Keratinocyte (primary cell): ENCODE measurements around the gene MAP3K10.

Source experiments
- EZH2 ChIP-seq: IDR thresholded peaks from one replicate; pipeline ENCODE4 v1.6.1; 2012; ENCODE audit warnings: inconsistent platforms, mild to moderate bottlenecking, low read length, moderate library complexity
- TF ChIP-seq, protein P1 (sequence below), 3 experiments: IDR thresholded peaks in 1 of 3; conservative IDR thresholded peaks in 1 of 3; optimal IDR thresholded peaks in 1 of 3; 2 replicates in 2 of 3; 3 replicates in 1 of 3; pipeline versions ENCODE3 to v1.5.1; 2011; ENCODE audit warnings: low read length in 3 of 3, mild to moderate bottlenecking in 3 of 3, moderate library complexity in 2 of 3, control low read depth in 1 of 3, inconsistent platforms in 1 of 3; ENCODE audit not compliant: insufficient read depth in 2 of 3; ENCODE audit errors: extremely low read depth in 1 of 3

DNA sequence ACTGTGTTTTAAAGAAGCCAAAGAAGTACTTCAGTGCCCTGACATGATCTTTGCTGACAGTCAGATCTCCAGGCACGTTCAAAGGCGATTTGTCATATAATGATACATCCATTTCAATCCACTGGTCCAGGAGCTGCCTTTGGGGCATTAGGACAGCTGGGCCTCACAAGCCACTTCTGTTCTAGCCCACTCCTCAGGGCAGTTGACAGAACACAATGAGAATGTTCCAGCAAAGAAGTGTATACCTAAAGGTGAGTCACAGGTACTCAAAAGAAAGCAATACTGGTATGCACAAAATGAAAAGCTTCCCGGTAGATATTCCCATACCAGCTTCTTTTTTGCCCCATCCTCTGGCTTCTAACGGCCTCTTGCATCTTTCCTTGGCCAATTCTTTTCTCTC lies 12.5 kb upstream of the MAP3K10 start:
- no peak for TF ChIP-seq EZH2
- TF ChIP-seq, protein P1, sequence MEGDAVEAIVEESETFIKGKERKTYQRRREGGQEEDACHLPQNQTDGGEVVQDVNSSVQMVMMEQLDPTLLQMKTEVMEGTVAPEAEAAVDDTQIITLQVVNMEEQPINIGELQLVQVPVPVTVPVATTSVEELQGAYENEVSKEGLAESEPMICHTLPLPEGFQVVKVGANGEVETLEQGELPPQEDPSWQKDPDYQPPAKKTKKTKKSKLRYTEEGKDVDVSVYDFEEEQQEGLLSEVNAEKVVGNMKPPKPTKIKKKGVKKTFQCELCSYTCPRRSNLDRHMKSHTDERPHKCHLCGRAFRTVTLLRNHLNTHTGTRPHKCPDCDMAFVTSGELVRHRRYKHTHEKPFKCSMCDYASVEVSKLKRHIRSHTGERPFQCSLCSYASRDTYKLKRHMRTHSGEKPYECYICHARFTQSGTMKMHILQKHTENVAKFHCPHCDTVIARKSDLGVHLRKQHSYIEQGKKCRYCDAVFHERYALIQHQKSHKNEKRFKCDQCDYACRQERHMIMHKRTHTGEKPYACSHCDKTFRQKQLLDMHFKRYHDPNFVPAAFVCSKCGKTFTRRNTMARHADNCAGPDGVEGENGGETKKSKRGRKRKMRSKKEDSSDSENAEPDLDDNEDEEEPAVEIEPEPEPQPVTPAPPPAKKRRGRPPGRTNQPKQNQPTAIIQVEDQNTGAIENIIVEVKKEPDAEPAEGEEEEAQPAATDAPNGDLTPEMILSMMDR (optimal IDR thresholded peaks at IDR 0.05 in 1 of 3, IDR thresholded peaks at IDR 0.05 in 1 of 3, conservative IDR thresholded peaks at IDR 0.05 in 1 of 3; ENCODE audit: extremely low read depth in 1 of 3, insufficient read depth in 2 of 3, low read length in 3 of 3), result no peak
